Endothelial cell of umbilical vein (primary cell): Measurements from ENCODE around the gene MAP2K1. TPM values are rescaled to one million over a fixed set of nuclear protein-coding genes. Genes with fewer than 3 reads are reported as not detected.

Experiments used
- BruUV-seq: library from RNA; stranded (reverse); fragments of 400-500 nt; replicated peaks from 2 replicates; lab custom pipeline; 2021; lab: Mats Ljungman, UMichigan
- CTCF ChIA-PET: fragments of 300-600, 350-600 bp; sonication (Branson Sonifier 250); formaldehyde crosslinking; loops from one replicate; lab custom pipeline; 2021; ENCODE audit warnings: antibody characterized with exemption, inconsistent platforms; lab: Charles Lee
- POLR2A ChIA-PET: fragments of 300-600, 350-600 bp; sonication (Branson Sonifier 250); formaldehyde crosslinking; loops from one replicate; lab custom pipeline; 2021; ENCODE audit warnings: antibody characterized with exemption, inconsistent platforms; lab: Charles Lee
- DNase-seq: peaks from one replicate; pipeline ENCODE4 v3.0.0-alpha.2; 2011; ENCODE audit warnings: low read depth, low spot score
- FAIRE-seq: peaks from 2 replicates; lab custom pipeline; 2011; peaks lifted over from hg19 to GRCh38; lab: Jason Lieb, UNC
- H2AFZ ChIP-seq: 2 replicates; pipeline ENCODE4 v1.6.0; 2012; ENCODE audit warnings: low read depth, low read length, control low read depth, inconsistent platforms
- H3K27ac ChIP-seq: 2 replicates; pipeline ENCODE4 v1.5.1; 2011; ENCODE audit warnings: low read depth, mild to moderate bottlenecking, control low read depth, low read length, moderate library complexity; ENCODE audit not compliant: insufficient read depth
- H3K27me3 ChIP-seq, 2 experiments: 2 replicates each; pipeline versions ENCODE4 v1.6.0 to v1.6.1; 2011; ENCODE audit warnings: low read length in 2 of 2, mixed read lengths in 1 of 2; ENCODE audit not compliant: control insufficient read depth in 2 of 2, insufficient read depth in 2 of 2
- H3K36me3 ChIP-seq, 2 experiments: 2 replicates in 1 of 2; 3 replicates in 1 of 2; pipeline ENCODE4 v1.5.1; 2011; ENCODE audit warnings: low read length in 2 of 2, mild to moderate bottlenecking in 1 of 2, moderate library complexity in 1 of 2; ENCODE audit not compliant: control insufficient read depth in 2 of 2, insufficient read depth in 2 of 2; ENCODE audit errors: extremely low read depth in 1 of 2
- H3K4me1 ChIP-seq: 3 replicates; pipeline ENCODE4 v1.5.1; 2011; ENCODE audit warnings: mild to moderate bottlenecking, low read length; ENCODE audit not compliant: control insufficient read depth, insufficient read depth; ENCODE audit errors: extremely low read depth
- H3K4me2 ChIP-seq: 2 replicates; pipeline ENCODE4 v1.6.1; 2011; ENCODE audit warnings: low read length, control low read depth, mixed read lengths; ENCODE audit not compliant: insufficient read depth
- H3K4me3 ChIP-seq, 3 experiments: fragments of 200-600 bp in 1 of 3; sonication (generic), shearing (Covaris generic) in 1 of 3; replicated peaks in 1 of 3; 2 replicates each; pipeline ENCODE4 v1.5.1; 2011 to 2016; ENCODE audit warnings: control low read depth in 3 of 3, low read length in 3 of 3, mild to moderate bottlenecking in 2 of 3, inconsistent platforms in 1 of 3, low read depth in 1 of 3, moderate library complexity in 1 of 3; ENCODE audit not compliant: insufficient read depth in 1 of 3
- H3K79me2 ChIP-seq: 2 replicates; pipeline ENCODE4 v1.6.0; 2012; ENCODE audit warnings: low read length, inconsistent platforms; ENCODE audit not compliant: control insufficient read depth, insufficient read depth
- H3K9ac ChIP-seq: replicated peaks from 2 replicates; pipeline ENCODE3; 2011; ENCODE audit warnings: low read length, control low read depth; ENCODE audit not compliant: insufficient read depth; ENCODE audit errors: extremely low read depth
- H3K9me1 ChIP-seq: replicated peaks from 3 replicates; pipeline ENCODE4 v1.6.0; 2011; ENCODE audit warnings: mild to moderate bottlenecking, low read length; ENCODE audit not compliant: control insufficient read depth, insufficient read depth; ENCODE audit errors: extremely low read depth
- H3K9me3 ChIP-seq: replicated peaks from 2 replicates; pipeline ENCODE4 v1.5.1; 2012; ENCODE audit warnings: low read length, inconsistent platforms; ENCODE audit not compliant: control insufficient read depth, insufficient read depth
- H4K20me1 ChIP-seq: replicated peaks from 2 replicates; pipeline ENCODE3; 2011; ENCODE audit warnings: mild to moderate bottlenecking, low read length; ENCODE audit not compliant: control insufficient read depth, insufficient read depth; ENCODE audit errors: extremely low read depth
- EZH2 ChIP-seq: IDR thresholded peaks from 2 replicates; pipeline ENCODE4 v1.6.1; 2012; ENCODE audit warnings: borderline replicate concordance, low read depth, mild to moderate bottlenecking, moderate library complexity, low read length, inconsistent platforms; ENCODE audit not compliant: severe bottlenecking
- FOS ChIP-seq: IDR thresholded peaks from 2 replicates; pipeline ENCODE4 v1.6.1; 2011; ENCODE audit warnings: mild to moderate bottlenecking, low read length, moderate library complexity, borderline replicate concordance; ENCODE audit not compliant: insufficient read depth
- GATA2 ChIP-seq: IDR thresholded peaks from 2 replicates; pipeline ENCODE4 v1.7.0; 2011; ENCODE audit warnings: low read depth, mild to moderate bottlenecking, moderate library complexity, mixed read lengths, low read length; ENCODE audit not compliant: insufficient read length, insufficient read depth
- JUN ChIP-seq: IDR thresholded peaks from 2 replicates; pipeline ENCODE4 v1.6.1; 2011; ENCODE audit warnings: borderline replicate concordance, low read depth; ENCODE audit not compliant: insufficient read length, insufficient read depth
- MYC ChIP-seq: IDR thresholded peaks from one replicate; pipeline ENCODE4 v1.6.1; 2011; ENCODE audit warnings: mild to moderate bottlenecking, low read depth, low read length
- POLR2A ChIP-seq: IDR thresholded peaks from 2 replicates; pipeline ENCODE4 v1.6.1; 2012; ENCODE audit warnings: low read depth, mild to moderate bottlenecking, control low read depth, low read length
- POLR2AphosphoS5 ChIP-seq: IDR thresholded peaks from 2 replicates; pipeline ENCODE4 v1.6.1; 2012; ENCODE audit warnings: low read depth, mild to moderate bottlenecking, control low read depth, low read length, moderate library complexity; ENCODE audit not compliant: insufficient read depth
- dilution Hi-C: fragments of 300-500 bp; cut with MboI; formaldehyde crosslinking; loops from one replicate; pipeline ENCODE4 v1.15.0; 2019; ENCODE audit warnings: low sequenced_read_pairs; ENCODE audit not compliant: extremely low pct_ligation_motif_present
- intact Hi-C: fragments of 100-400 bp; cut with micrococcal nuclease; formaldehyde crosslinking; loops from one replicate; pipeline ENCODE4 v1.10.0; 2022
- polyA plus RNA-seq, 4 experiments: library from polyadenylated mRNA; depleted of rRNA in 3 of 4; stranded (reverse) in 3 of 4; unstranded in 1 of 4; fragments of >200 nt; gene quantifications; 2 replicates each; pipeline versions ENCODE4 v1.2.1 to v1.2.3, GENCODE V29; 2011 to 2012; ENCODE audit warnings: missing spikeins in 1 of 4
- total RNA-seq: library from RNA; stranded (reverse); gene quantifications from 2 replicates; pipeline ENCODE4 v1.2.3, GENCODE V29; 2021
- TF ChIP-seq, protein P1 (sequence below): IDR thresholded peaks from 2 replicates; pipeline ENCODE4 v1.6.1; 2011; ENCODE audit not compliant: insufficient read depth, insufficient read length
- TF ChIP-seq, protein P2 (sequence below), 2 donors: IDR thresholded peaks; 1 replicate in 1 of 2; 2 replicates in 1 of 2; pipeline ENCODE4 v1.5.1; 2011; ENCODE audit warnings: low read length in 2 of 2, mild to moderate bottlenecking in 2 of 2, moderate library complexity in 2 of 2, control low read depth in 1 of 2, inconsistent platforms in 1 of 2, low read depth in 1 of 2; ENCODE audit not compliant: insufficient read depth in 1 of 2; ENCODE audit errors: extremely low read depth in 1 of 2

The MAP2K1 gene
- total and polyA plus RNA-seq, 2 donors (not counting 3 experiments of a cell fraction or from before 2014, with no cell fraction given) = 30.9 to 45.1 TPM

DNA sequence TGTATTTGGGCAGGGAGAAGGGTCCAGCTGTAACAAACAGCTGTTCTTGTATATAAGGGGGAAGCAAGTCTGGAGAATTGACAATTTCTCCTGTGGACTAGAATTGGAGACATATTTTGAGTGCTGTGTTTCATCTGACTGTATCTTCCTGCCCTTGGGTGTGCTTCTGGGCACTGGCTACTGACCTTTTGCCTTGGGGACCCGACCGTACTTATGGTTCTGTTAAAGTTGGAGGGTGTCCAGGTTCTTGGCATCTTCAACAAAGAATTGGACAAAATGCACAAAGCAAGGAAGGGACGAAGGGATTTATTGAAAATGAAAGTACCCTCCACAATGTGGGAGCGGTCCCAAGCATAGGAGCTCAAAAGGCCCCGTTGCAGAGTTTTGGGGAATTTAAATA lies 31.0 kb downstream of the MAP2K1 start:
- peak overlapping the region; percentile 7 for H3K9ac ChIP-seq
- peak; percentile 13 for DNase-seq
- H3K4me2 ChIP-seq = peak overlapping the region; percentile 81
- dilution Hi-C loops = loop anchor here (25.0 kb wide), 1 partner anchor 105 kb away; no protein-coding TSS in a partner anchor
- intact Hi-C loops = no loop called here
- ChIA-PET POLR2A (no interaction called here), CTCF (interaction anchor here (0.7 to 0.9 kb wide), 3 partner anchors 31 to 81 kb away, joined by 3 to 5 read pairs (median 3); partner anchors contain the start of gene MAP2K1)
- peaks cover 84% of the 10 kb centered on the region for H3K79me2 ChIP-seq
- no peaks in the 10 kb centered on the region for H3K36me3 ChIP-seq
- peak overlapping the region; percentile 19 for H3K27ac ChIP-seq
- H4K20me1 ChIP-seq = peaks cover 2% of the 10 kb centered on the region
- H3K4me3 ChIP-seq = peak overlapping the region in 1 of 3 experiments; percentile 13
- peak; percentile 69 for FAIRE-seq
- no peaks in the 10 kb centered on the region for H3K9me3 ChIP-seq
- BruUV-seq = no TSS peak
- TF ChIP-seq POLR2A (no peak), EZH2 (no peak), POLR2AphosphoS5 (no peak), MYC (no peak), JUN (no peak), GATA2 (no peak), FOS (no peak)
- TF ChIP-seq, protein P1, sequence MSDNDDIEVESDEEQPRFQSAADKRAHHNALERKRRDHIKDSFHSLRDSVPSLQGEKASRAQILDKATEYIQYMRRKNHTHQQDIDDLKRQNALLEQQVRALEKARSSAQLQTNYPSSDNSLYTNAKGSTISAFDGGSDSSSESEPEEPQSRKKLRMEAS = no peak
- TF ChIP-seq, protein P2, sequence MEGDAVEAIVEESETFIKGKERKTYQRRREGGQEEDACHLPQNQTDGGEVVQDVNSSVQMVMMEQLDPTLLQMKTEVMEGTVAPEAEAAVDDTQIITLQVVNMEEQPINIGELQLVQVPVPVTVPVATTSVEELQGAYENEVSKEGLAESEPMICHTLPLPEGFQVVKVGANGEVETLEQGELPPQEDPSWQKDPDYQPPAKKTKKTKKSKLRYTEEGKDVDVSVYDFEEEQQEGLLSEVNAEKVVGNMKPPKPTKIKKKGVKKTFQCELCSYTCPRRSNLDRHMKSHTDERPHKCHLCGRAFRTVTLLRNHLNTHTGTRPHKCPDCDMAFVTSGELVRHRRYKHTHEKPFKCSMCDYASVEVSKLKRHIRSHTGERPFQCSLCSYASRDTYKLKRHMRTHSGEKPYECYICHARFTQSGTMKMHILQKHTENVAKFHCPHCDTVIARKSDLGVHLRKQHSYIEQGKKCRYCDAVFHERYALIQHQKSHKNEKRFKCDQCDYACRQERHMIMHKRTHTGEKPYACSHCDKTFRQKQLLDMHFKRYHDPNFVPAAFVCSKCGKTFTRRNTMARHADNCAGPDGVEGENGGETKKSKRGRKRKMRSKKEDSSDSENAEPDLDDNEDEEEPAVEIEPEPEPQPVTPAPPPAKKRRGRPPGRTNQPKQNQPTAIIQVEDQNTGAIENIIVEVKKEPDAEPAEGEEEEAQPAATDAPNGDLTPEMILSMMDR (IDR thresholded peaks at IDR 0.05; ENCODE audit: extremely low read depth in 1 of 2, insufficient read depth in 1 of 2, low read depth in 1 of 2, low read length in 2 of 2) = no peak
- peaks cover 8% of the 10 kb centered on the region for H3K4me1 ChIP-seq
- no peaks in the 10 kb centered on the region for H3K9me1 ChIP-seq
- H3K27me3 ChIP-seq = no peaks in the 10 kb centered on the region
- no peak overlapping the region for H2AFZ ChIP-seq
